ENCODE results near the gene POLD3. TPM values are rescaled to one million over a fixed set of nuclear protein-coding genes. Genes with fewer than 3 reads are reported as not detected.
A peak's percentile ranks its signal among the peaks of the same experiment; 100 is the strongest.

POLD3 gene
- 10 to 100 TPM in 2 of 3 donors, 1 to 10 TPM in 1; 9.8 to 23.3 (median 16.7) TPM for total RNA-seq

GRCh38 chr11:74592441-74593362 is at the start of gene POLD3:
Gene POLD3 (plus strand): TSS chr11:74592582. CDS start chr11:74592659, 77 bp downstream.
- intact Hi-C loops (cut with DNase I; ENCODE audit: low total_unique reads), result no loop called here
- Histone ChIP-seq H3K27ac (peak within 1 kb of the TSS; percentile 86 to 91), H3K27me3 (no peaks in the 10 kb centered on the region), H3K4me3 (peak within 1 kb of the TSS; percentile 77 to 99 (median 89)), H3K36me3 (no peaks in the 10 kb centered on the region), H3K4me1 (peaks cover 0 to 7% of the 10 kb centered on the region in 2 donors), H3K9me3 (no peaks in the 10 kb centered on the region)
- TF ChIP-seq CTCF (IDR thresholded peaks at IDR 0.05), result no peak
- no peak for TF ChIP-seq POLR2A (IDR thresholded peaks at IDR 0.05)
- peak; percentile 36 to 83 (median 68) for TF ChIP-seq POLR2AphosphoS5 (IDR thresholded peaks at IDR 0.05)
- DNase-seq (ENCODE audit: low spot score in 2 of 2), result peak; percentile 82 to 87

GRCh38 chr11:74543991-74544390 is 48.4 kb upstream of the POLD3 start:
- Histone ChIP-seq H3K36me3 (no peaks in the 10 kb centered on the region), H3K27ac (no peak overlapping the region), H3K4me1 (no peaks in the 10 kb centered on the region), H3K27me3 (no peaks in the 10 kb centered on the region), H3K4me3 (no peak overlapping the region), H3K9me3 (peaks cover 12 to 24% of the 10 kb centered on the region in 2 donors)
- TF ChIP-seq POLR2AphosphoS5 (IDR thresholded peaks at IDR 0.05) (no peak), POLR2A (IDR thresholded peaks at IDR 0.05) (no peak), CTCF (IDR thresholded peaks at IDR 0.05) (no peak)
- DNase-seq (ENCODE audit: low spot score in 2 of 2), result no peak
- intact Hi-C loops (cut with DNase I; ENCODE audit: low total_unique reads), result no loop called here

- Histone ChIP-seq H3K4me3 (no peak overlapping the region), H3K27me3 (no peaks in the 10 kb centered on the region), H3K4me1 (no peaks in the 10 kb centered on the region), H3K27ac (no peak overlapping the region), H3K9me3 (peaks cover 12 to 24% of the 10 kb centered on the region in 2 donors), H3K36me3 (no peaks in the 10 kb centered on the region)
- intact Hi-C loops (cut with DNase I; ENCODE audit: low total_unique reads), result no loop called here
- TF ChIP-seq POLR2A (IDR thresholded peaks at IDR 0.05) (no peak), CTCF (IDR thresholded peaks at IDR 0.05) (no peak), POLR2AphosphoS5 (IDR thresholded peaks at IDR 0.05) (no peak)
- DNase-seq (ENCODE audit: low spot score in 2 of 2), result peak; percentile 61 to 71
These were observed 45.6 kb upstream of the POLD3 start for GRCh38 chr11:74546752-74547151.

GRCh38 chr11:74550991-74551753 is 41.2 kb upstream of the POLD3 start:
- no peaks in the 10 kb centered on the region for H3K4me1 ChIP-seq
- no peaks in the 10 kb centered on the region for H3K27me3 ChIP-seq
- no peak for DNase-seq (ENCODE audit: low spot score in 2 of 2)
- no peak for TF ChIP-seq POLR2A (IDR thresholded peaks at IDR 0.05)
- TF ChIP-seq CTCF (IDR thresholded peaks at IDR 0.05), result no peak
- no peak for TF ChIP-seq POLR2AphosphoS5 (IDR thresholded peaks at IDR 0.05)
- H3K36me3 ChIP-seq, result no peaks in the 10 kb centered on the region
- H3K27ac ChIP-seq, result no peak overlapping the region
- H3K4me3 ChIP-seq, result no peak overlapping the region
- no peaks in the 10 kb centered on the region for H3K9me3 ChIP-seq
- intact Hi-C loops (cut with DNase I; ENCODE audit: low total_unique reads), result no loop called here

Data from breast epithelium (tissue), 4 donors.